K562 (cell line): ENCODE results near the gene TUFM. TPM values are rescaled to one million over a fixed set of nuclear protein-coding genes. Genes with fewer than 3 reads are reported as not detected.

Source experiments
- C11orf30 ChIP-seq: fragments of 450-650 bp; IDR thresholded peaks from 2 replicates; pipeline ENCODE4 v1.6.1; 2016; ENCODE audit warnings: low read depth, mild to moderate bottlenecking
- CGGBP1 ChIP-seq: fragments of 250-450 bp; sonication (Bioruptor Pico); IDR thresholded peaks from 2 replicates; pipeline ENCODE4 v1.9.0; 2021; ENCODE audit warnings: mild to moderate bottlenecking
- GATAD2B ChIP-seq: fragments of 450-650 bp; IDR thresholded peaks from 2 replicates; pipeline ENCODE4 v1.6.1; 2017; ENCODE audit warnings: mild to moderate bottlenecking, borderline replicate concordance
- GTF2B ChIP-seq: IDR thresholded peaks from 2 replicates; pipeline ENCODE4 v1.6.1; 2011; ENCODE audit not compliant: insufficient read length; ENCODE audit errors: extremely low read depth
- HBP1 ChIP-seq: fragments of 450-650 bp; formaldehyde crosslinking; IDR thresholded peaks from 2 replicates; pipeline ENCODE4 v1.4.0; 2022; ENCODE audit warnings: missing genetic modification characterization
- ILF3 ChIP-seq: fragments of 450-650 bp; IDR thresholded peaks from 2 replicates; pipeline ENCODE4 v1.6.1; 2018; ENCODE audit warnings: antibody characterized with exemption, mild to moderate bottlenecking, moderate library complexity, borderline replicate concordance
- SOX6 ChIP-seq: fragments of 450-650 bp; IDR thresholded peaks from 2 replicates; pipeline ENCODE4 v1.6.1; 2014; ENCODE audit warnings: mild to moderate bottlenecking
- TAF9B ChIP-seq: fragments of 450-650 bp; IDR thresholded peaks from 2 replicates; pipeline ENCODE4 v1.6.1; 2018; ENCODE audit warnings: mild to moderate bottlenecking; ENCODE audit not compliant: partially characterized antibody
- TEAD4 ChIP-seq, 2 experiments: sonication (generic) in 1 of 2; formaldehyde crosslinking in 1 of 2; IDR thresholded peaks; 2 replicates each; pipeline versions ENCODE4 v1.6.1 to v1.8.0; 2012 to 2022; ENCODE audit warnings: borderline replicate concordance in 1 of 2, inconsistent platforms in 1 of 2, low read length in 1 of 2, mild to moderate bottlenecking in 1 of 2, missing genetic modification reagents in 1 of 2
- THRB ChIP-seq: fragments of 450-650 bp; formaldehyde crosslinking; conservative IDR thresholded peaks from 2 replicates; pipeline ENCODE4 v1.4.0; 2022; ENCODE audit warnings: mild to moderate bottlenecking, missing genetic modification characterization
- ZFP1 ChIP-seq: fragments of 450-650 bp; formaldehyde crosslinking; IDR thresholded peaks from 2 replicates; pipeline ENCODE4 v1.4.0; 2020; ENCODE audit warnings: mild to moderate bottlenecking, mixed read lengths
- ZNF551 ChIP-seq: fragments of 250-450 bp; sonication (Bioruptor Pico); IDR thresholded peaks from 2 replicates; pipeline ENCODE4 v1.5.0; 2021; ENCODE audit warnings: mild to moderate bottlenecking, moderate library complexity
- ZNF584 ChIP-seq: fragments of 200-800 bp; sonication (Bioruptor generic); IDR thresholded peaks from 2 replicates; pipeline ENCODE4 v1.6.1; 2016; ENCODE audit warnings: low read depth, mild to moderate bottlenecking, missing genetic modification characterization, missing compliant biosample characterization
- polyA plus RNA-seq, 8 experiments: library from polyadenylated mRNA; depleted of rRNA in 4 of 8; stranded (reverse) in 5 of 8; unstranded in 3 of 8; fragments of >200 nt; fragmentation: Nextera tagmentation in 2 of 8; fragmentation: Illumina TruSeq in 1 of 8; extraction: Ambion mirVana in 2 of 8; extraction: Trizol in 1 of 8; gene quantifications; 2 replicates each; pipeline versions ENCODE4 v1.2.1 to v1.2.3, GENCODE V29; 2011 to 2014; ENCODE audit warnings: inconsistent platforms in 1 of 8, missing spikeins in 1 of 8
- total RNA-seq, 7 experiments: library from RNA; depleted of rRNA in 6 of 7; stranded (reverse); fragments of >200 nt in 6 of 7; fragmentation: Illumina TruSeq in 2 of 7; extraction: Trizol in 2 of 7; gene quantifications; 2 replicates each; pipeline versions ENCODE4 v1.2.1 to v1.2.3, GENCODE V29; 2011 to 2021; ENCODE audit warnings: low replicate concordance in 1 of 7
- TF ChIP-seq, protein P1 (sequence below): sonication (generic); formaldehyde crosslinking; IDR thresholded peaks from 2 replicates; pipeline ENCODE4 v1.8.1; 2022; ENCODE audit warnings: missing genetic modification reagents
- TF ChIP-seq, protein P2 (sequence below): fragments of 250-450 bp; sonication (Bioruptor Pico); IDR thresholded peaks from 2 replicates; pipeline ENCODE4 v1.9.0; 2021; ENCODE audit warnings: mild to moderate bottlenecking, inconsistent platforms

Gene TUFM
- total and polyA plus RNA-seq, 9 of the 15 experiments (the other 6 are each of a cell fraction or from before 2014, with no cell fraction given) = 34.1 to 434 (median 256) TPM

DNA sequence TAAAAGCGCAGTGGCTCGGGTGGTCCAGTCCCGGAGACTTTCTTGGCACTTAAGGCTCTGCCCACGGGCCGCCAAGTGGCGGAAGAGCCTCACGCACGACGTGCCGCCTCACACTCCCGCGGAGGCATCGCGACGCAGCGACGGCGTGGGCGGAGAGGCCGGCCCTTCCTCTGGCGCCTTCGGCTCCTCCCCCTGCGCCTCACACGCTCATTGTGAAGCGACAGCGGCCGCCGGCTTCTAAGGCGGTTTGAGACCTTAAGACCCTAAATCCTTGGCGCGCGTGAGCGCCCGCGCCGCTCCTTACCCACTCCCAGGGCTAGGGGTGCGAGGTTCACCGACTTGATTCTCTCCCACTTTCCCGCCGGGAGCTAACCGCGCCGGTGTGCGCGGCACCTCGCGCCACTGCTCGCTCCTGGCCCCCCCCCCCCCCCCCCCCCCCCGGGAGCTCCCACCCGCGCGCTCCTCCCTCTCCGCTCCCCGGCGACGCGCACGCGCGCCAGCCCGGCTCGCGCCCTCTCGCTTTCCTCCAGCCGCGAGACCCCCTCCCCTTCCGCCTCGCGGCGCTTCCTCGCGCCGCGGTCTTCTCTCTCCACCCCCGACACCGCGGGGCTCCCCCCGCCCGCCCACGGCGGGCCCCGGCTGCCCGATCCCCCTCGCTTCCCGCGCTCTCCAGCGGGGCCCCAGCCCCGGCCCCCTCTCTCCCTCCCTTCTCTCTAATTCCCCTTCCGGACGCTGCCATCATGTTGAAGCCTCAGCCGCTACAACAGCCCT lies 23.4 kb downstream of the TUFM start, which contains the start of gene ATXN2L (continued):
- peak; percentile 77 for TF ChIP-seq TAF9B
- no peak for TF ChIP-seq ZNF551 (CRISPR knock-in tag)
- TF ChIP-seq CGGBP1 = no peak; the same call in 1 of the 2 replicates
- TF ChIP-seq ILF3 = no peak
- TF ChIP-seq GATAD2B = peak; percentile 83; the same call in 1 of the 2 replicates
- TF ChIP-seq TEAD4 (IDR thresholded peaks at IDR 0.05; ENCODE audit: low read length) = 0 out of 2 replicates have a peak, but pooled peaks have one; percentile 24
- no peak for TF ChIP-seq TEAD4 (CRISPR knock-in tag; IDR thresholded peaks at IDR 0.05; ENCODE audit: borderline replicate concordance)
- 0 out of 2 replicates have a peak, but pooled peaks have one; percentile 6 for TF ChIP-seq HBP1 (CRISPR knock-in tag)
- peak; percentile 63 for TF ChIP-seq SOX6
- TF ChIP-seq ZNF584 = no peak
- TF ChIP-seq, protein P1, sequence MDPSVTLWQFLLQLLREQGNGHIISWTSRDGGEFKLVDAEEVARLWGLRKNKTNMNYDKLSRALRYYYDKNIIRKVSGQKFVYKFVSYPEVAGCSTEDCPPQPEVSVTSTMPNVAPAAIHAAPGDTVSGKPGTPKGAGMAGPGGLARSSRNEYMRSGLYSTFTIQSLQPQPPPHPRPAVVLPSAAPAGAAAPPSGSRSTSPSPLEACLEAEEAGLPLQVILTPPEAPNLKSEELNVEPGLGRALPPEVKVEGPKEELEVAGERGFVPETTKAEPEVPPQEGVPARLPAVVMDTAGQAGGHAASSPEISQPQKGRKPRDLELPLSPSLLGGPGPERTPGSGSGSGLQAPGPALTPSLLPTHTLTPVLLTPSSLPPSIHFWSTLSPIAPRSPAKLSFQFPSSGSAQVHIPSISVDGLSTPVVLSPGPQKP (CRISPR knock-in tag) = no peak
- peak; percentile 16 for TF ChIP-seq GTF2B
- peak; percentile 53; the same call in 1 of the 2 replicates for TF ChIP-seq ZFP1 (CRISPR knock-in tag)
- TF ChIP-seq, protein P2, sequence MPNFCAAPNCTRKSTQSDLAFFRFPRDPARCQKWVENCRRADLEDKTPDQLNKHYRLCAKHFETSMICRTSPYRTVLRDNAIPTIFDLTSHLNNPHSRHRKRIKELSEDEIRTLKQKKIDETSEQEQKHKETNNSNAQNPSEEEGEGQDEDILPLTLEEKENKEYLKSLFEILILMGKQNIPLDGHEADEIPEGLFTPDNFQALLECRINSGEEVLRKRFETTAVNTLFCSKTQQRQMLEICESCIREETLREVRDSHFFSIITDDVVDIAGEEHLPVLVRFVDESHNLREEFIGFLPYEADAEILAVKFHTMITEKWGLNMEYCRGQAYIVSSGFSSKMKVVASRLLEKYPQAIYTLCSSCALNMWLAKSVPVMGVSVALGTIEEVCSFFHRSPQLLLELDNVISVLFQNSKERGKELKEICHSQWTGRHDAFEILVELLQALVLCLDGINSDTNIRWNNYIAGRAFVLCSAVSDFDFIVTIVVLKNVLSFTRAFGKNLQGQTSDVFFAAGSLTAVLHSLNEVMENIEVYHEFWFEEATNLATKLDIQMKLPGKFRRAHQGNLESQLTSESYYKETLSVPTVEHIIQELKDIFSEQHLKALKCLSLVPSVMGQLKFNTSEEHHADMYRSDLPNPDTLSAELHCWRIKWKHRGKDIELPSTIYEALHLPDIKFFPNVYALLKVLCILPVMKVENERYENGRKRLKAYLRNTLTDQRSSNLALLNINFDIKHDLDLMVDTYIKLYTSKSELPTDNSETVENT = peak; percentile 93
- TF ChIP-seq C11orf30 = peak; percentile 77
- peak; percentile 88 for TF ChIP-seq THRB (CRISPR knock-in tag)
